GM21390 (cell line): ENCODE results near the gene ANKRD31.
"Not testable (repeated sequence)": the region's sequence is repeated elsewhere in the genome, so short reads cannot be mapped to it uniquely, and the experiment has no call there.

Experiments used
- ATAC-seq: cut with Tn5 transposase; IDR thresholded peaks from one replicate; pipeline ENCODE4 v1.9.1; 2021; ENCODE audit not compliant: unreplicated experiment

Gene ANKRD31

GRCh38 chr5:75226916-75227315 is 9.8 kb downstream of the ANKRD31 start:
- ATAC-seq, result no peak

GRCh38 chr5:75225506-75225905 is 11.2 kb downstream of the ANKRD31 start:
- ATAC-seq, result no peak

- ATAC-seq, result not testable (repeated sequence)
These were observed 15.9 kb downstream of the ANKRD31 start for GRCh38 chr5:75220787-75221186.

- no peak for ATAC-seq
These were observed 21.8 kb downstream of the ANKRD31 start for GRCh38 chr5:75214928-75215327.

DNA sequence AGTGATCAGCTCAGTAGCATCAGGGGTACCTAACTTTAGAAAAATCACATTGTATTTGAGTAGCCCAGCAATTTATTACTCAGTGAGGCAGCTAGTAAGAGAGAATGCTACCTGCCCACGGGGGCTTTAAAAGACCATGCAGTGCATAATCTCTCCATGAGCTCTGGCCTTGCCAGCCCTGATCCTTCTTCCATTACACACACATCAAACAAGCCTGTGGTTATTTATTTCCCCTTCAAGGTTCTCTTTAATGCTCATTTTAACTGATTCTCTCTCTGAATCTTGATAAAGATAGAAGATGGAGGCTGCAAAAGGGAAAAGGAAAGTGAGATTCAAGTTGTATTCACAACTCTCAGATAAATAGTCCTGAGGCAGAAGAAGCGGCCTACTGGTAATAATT is 22.3 kb downstream of the ANKRD31 start:
- no peak for ATAC-seq

DNA sequence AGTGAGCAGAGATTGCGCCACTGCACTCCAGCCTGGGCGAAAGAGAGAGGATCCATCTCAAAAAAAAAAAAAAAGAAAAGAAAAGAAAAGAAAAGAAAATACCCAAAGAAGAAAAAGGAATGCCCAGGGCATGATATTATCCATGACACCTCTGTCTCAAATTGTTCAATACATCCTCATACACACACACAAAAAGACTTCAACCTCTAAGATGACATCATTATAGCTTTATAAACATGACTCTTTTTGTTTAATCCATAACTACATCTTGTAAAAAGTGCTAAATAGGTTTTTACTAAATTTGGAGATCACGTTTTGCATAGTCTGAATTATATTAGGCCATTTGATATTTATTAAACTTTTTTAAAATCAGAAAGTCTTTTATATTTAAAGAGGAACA is 33.1 kb downstream of the ANKRD31 start:
- no peak for ATAC-seq

DNA sequence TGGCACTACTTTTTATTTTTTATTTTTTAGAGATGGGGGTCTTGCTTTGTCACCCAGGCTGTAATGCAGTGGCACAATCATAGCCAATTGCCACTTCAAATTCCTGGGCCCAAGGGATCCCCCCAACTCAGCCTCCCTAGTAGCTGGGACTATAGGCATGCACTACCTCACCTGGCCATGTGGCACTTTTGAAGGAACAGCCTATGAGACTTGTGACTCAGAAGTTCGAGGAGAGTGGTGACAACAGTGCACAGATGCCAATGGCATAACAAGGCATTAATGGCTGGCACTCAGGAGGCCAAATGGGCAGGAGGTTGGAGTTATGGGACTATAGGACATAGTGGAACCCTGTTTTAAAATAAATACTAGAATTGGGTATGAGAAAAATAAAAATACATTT is 33.7 kb downstream of the ANKRD31 start:
- ATAC-seq, result no peak

- ATAC-seq, result no peak
These were observed 35.9 kb downstream of the ANKRD31 start for GRCh38 chr5:75200776-75201175.

- no peak for ATAC-seq
These were observed 36.7 kb downstream of the ANKRD31 start for GRCh38 chr5:75199946-75200345.

DNA sequence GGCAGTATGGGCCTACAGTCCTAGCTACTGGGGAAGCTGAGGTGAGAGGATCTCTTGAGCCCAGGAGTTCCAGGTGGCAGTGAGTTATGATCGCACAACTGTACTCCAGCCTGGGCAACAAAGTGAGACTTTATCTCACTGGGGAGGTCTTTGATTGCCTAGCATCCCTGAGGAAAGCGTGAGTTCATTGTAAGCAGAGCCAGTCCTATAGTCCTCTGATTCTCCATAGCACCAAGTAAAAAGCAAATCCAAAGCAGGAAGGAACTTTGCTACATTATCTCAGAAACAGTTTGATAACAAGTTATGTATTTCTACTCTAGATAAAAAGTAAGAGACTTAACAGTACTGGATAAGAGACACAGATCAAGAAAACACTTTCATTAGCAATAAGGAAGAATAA is 37.6 kb downstream of the ANKRD31 start:
- no peak for ATAC-seq

DNA sequence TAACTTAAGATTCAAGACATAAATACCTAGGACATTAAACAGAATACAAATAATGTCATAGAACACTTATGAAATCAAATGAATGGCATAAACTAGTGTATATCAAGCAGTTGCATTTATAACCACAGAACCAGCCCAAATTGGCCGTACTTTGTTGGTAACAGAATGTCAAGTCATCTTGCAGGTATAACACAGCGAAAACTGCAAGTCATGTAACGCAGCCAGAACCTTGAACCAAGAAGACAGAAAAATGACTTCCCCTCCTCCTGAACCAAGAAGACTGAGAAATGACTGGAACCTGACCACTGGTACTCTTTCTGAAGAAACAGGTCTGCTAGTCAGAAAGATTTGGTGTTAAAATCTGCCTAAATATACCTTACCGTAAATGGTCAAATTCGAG is 38.9 kb downstream of the ANKRD31 start:
- no peak for ATAC-seq

GRCh38 chr5:75192804-75193203 is 43.9 kb downstream of the ANKRD31 start:
- no peak for ATAC-seq

DNA sequence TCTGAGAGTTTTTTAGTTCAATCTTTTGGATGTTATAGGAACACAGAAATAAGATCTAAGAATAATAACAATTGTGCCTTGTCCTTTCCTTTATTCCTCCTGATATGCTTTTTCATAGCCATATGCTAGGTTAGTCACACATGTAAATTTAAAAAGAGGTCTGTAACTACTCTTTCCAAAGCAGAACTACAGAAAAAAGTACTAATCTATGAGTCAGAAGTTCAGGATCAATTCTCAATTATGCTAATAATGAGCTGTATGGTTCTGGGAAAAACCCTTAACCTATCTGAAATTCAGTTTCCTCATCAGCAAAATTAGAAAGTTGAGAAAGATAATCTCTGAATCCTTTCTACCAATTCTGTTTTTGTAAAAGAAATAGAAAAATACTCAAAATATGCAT is 44.4 kb downstream of the ANKRD31 start:
- ATAC-seq, result no peak

DNA sequence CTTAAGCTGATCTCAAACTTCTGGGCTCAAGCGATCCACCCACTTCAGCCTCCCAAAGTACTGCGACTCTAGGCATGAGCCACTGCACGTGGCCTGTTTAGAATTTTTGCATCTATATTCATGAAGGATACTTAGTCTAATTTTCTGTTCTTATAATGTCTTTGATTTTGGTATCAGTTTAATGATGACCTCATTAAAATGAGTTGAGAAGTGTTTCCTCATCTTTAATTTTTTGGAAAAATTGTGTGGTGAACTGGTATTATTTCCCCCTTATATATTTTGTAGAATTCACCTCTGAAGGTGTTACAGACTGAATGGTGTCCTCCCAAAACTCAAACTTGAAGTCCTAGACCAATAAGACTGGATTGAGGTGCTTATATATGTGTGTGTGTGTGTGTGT is 46.5 kb downstream of the ANKRD31 start:
- ATAC-seq, result no peak

- ATAC-seq, result no peak
These were observed 47.3 kb downstream of the ANKRD31 start for GRCh38 chr5:75189353-75189752.

DNA sequence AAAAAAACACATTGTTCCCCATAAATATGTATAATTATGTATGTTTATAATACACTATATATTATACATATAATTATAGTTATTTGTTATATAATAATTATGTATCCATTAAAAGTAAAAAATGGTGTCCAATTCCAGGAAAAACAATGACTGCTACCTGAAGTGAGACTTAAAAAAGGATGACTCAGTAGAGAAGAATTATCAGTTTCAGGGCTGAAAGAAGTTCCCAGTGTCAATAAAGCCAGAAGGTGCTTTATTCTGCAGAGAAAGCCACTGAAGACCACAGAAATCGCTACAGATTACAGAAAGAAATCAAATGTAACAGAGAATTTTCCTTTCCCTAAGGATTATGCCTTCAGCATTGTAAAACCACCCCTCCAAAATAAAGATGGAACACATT is 50.9 kb downstream of the ANKRD31 start:
- ATAC-seq, result no peak

DNA sequence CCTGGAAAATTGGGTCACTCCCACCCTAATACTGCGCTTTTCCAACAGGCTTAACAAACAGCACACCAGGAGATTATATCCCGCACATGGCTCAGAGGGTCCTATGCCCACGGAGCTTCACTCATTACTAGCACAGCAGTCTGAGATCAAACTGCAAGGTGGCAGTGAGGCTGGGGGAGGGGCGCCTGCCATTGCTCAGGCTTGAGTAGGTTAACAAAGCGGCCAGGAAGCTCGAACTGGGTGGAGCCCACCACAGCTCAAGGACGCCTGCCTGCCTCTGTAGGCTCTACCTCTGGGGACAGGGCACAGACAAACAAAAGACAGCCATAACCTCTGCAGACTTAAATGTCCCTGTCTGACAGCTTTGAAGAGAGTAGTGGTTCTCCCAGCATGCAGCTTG is 60.7 kb downstream of the ANKRD31 start:
- not testable (repeated sequence) for ATAC-seq

- not testable (repeated sequence) for ATAC-seq
These were observed 61.8 kb downstream of the ANKRD31 start for GRCh38 chr5:75174872-75175271.

GRCh38 chr5:75169516-75169915 is 67.2 kb downstream of the ANKRD31 start:
- ATAC-seq, result no peak

DNA sequence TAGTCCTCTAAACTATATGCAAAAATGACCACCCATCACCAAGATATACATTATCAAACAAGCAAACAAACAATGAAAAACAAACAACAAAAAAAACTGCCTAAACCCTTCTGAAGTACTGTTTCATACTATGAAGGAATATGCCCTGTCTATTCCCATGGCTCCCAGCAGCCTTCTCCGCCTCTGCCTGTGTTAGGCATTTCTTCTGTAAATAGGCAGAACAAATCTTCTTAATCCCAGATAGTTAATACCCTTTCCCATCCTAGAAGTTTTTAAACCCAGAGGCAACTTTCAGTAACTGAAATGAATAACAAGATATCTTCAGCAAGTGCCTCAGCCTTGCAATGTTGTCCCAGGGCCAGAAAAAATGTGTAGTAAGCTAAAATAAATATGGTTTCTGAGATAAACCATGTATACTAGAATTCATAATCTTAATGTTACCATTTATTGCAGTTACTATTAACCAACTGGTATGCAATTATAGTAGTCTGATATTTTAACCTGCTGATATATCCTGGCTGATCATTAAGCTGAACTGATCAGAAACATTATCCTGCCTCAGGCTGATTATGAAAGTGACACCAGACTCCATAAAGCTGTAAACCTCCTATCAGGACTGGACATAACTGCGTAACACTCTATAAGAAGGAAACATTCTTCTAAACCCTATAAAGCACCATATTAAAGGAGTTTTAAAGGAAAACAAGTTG is 68.5 kb downstream of the ANKRD31 start:
- ATAC-seq, result no peak

GRCh38 chr5:75167345-75167744 is 69.3 kb downstream of the ANKRD31 start:
- no peak for ATAC-seq

DNA sequence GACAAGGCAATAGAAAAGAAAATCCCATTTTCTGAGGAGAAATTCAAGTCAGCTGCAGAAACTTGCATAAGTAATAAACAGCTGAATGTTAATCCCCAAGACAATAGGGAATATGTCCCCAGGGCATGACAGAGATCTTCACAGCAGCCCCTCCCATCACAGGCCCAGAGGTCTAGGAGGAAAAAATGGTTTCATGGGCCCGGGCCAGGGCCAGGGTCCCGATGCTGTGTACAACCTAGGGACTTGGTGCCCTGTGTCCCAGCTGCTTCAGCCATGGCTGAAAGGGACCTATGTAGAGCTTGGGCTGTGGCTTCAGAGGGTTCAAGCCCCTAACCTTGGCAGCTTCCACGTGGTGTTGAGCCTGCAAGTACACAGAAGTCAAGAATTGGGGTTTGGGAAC is 75.2 kb downstream of the ANKRD31 start:
- ATAC-seq, result not testable (repeated sequence)

DNA sequence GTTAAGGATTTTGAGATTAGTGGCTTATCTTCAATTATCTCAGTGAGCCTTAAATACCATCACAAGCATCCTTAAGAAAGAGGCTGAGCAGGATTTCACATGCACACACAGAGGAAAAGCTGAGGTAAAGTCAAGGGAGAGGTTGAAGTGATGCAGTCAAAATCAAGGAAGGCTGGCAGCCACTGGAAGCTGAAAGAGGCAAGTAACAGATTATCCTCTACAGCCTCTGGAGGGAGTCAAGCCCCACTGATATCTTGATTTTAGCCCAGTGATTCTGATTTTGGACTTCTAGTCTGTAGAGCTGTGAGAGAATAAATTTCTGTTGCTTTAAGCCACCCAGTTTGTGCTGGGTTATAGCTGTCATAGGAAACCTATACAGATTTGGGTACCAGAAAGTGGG is 80.1 kb downstream of the ANKRD31 start:
- ATAC-seq, result no peak
